ENCODE measurements around the gene DPF3. TPM values are rescaled to one million over a fixed set of nuclear protein-coding genes. Genes with fewer than 3 reads are reported as not detected.
A peak's percentile ranks its signal among the peaks of the same experiment; 100 is the strongest.

The DPF3 gene
- polyA plus RNA-seq, 1 donor from 2014 or later: 6.0 TPM

GRCh38 chr14:72852194-72852593 lies 41.7 kb downstream of the DPF3 start:
- H3K27me3 Mint-ChIP-seq: no peaks in the 10 kb centered on the region
- peaks cover 6 to 16% (median 14%) of the 10 kb centered on the region in 3 donors for H3K4me1 Mint-ChIP-seq

GRCh38 chr14:72851635-72852034 lies 42.3 kb downstream of the DPF3 start:
- H3K9me3 Mint-ChIP-seq: no peaks in the 10 kb centered on the region
- H3K27me3 Mint-ChIP-seq: no peaks in the 10 kb centered on the region
- peaks cover 3% of the 10 kb centered on the region for H3K36me3 Mint-ChIP-seq
- H3K27ac Mint-ChIP-seq: no peak overlapping the region
- no peak overlapping the region for H3K4me3 Mint-ChIP-seq
- H3K4me1 Mint-ChIP-seq: peaks cover 5 to 16% (median 13%) of the 10 kb centered on the region in 3 donors

More at GRCh38 chr14:72852194-72852593, 41.7 kb downstream of the DPF3 start:
- peaks cover 3% of the 10 kb centered on the region for H3K36me3 Mint-ChIP-seq
- H3K4me3 Mint-ChIP-seq: no peak overlapping the region
- H3K27ac Mint-ChIP-seq: no peak overlapping the region
- no peaks in the 10 kb centered on the region for H3K9me3 Mint-ChIP-seq

GRCh38 chr14:72850360-72850759 lies 43.5 kb downstream of the DPF3 start:
- H3K4me3 Mint-ChIP-seq: no peak overlapping the region
- H3K27me3 Mint-ChIP-seq: no peaks in the 10 kb centered on the region
- no peaks in the 10 kb centered on the region for H3K9me3 Mint-ChIP-seq
- peaks cover 3% of the 10 kb centered on the region for H3K36me3 Mint-ChIP-seq
- peaks cover 3 to 12% (median 8%) of the 10 kb centered on the region in 3 donors for H3K4me1 Mint-ChIP-seq
- peak overlapping the region in 1 of 3 donors; percentile 51 for H3K27ac Mint-ChIP-seq

GRCh38 chr14:72849222-72849621 lies 44.7 kb downstream of the DPF3 start:
- no peaks in the 10 kb centered on the region for H3K27me3 Mint-ChIP-seq
- H3K27ac Mint-ChIP-seq: no peak overlapping the region
- no peaks in the 10 kb centered on the region for H3K9me3 Mint-ChIP-seq
- peaks cover 3 to 11% (median 8%) of the 10 kb centered on the region in 3 donors for H3K4me1 Mint-ChIP-seq
- H3K4me3 Mint-ChIP-seq: no peak overlapping the region
- H3K36me3 Mint-ChIP-seq: peaks cover 3% of the 10 kb centered on the region

DNA sequence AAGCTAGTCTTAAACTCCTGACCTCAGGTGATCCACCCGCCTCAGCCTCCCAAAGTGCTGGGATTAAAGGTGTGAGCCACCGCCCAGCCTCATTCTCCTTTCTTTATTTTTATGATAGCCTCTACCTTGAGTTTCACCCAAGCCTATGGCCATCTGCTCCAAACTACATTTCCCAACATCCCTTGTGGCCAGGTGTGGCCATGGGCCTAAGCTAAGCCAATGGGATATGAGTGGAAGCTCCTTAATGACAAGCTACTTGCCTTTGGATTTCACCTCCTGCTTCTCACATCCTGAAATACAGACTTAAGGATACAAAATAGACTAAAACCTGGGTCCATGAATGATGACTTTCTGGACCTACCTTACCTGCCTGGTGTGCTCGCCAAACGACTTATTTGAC lies 46.2 kb downstream of the DPF3 start:
- no peak overlapping the region for H3K27ac Mint-ChIP-seq

GRCh38 chr14:72845683-72846082 lies 48.2 kb downstream of the DPF3 start:
- H3K4me1 Mint-ChIP-seq: peaks cover 0 to 6% (median 5%) of the 10 kb centered on the region in 3 donors
- H3K4me3 Mint-ChIP-seq: no peak overlapping the region
- H3K36me3 Mint-ChIP-seq: peaks cover 2% of the 10 kb centered on the region
- H3K9me3 Mint-ChIP-seq: no peaks in the 10 kb centered on the region
- no peak overlapping the region for H3K27ac Mint-ChIP-seq
- no peaks in the 10 kb centered on the region for H3K27me3 Mint-ChIP-seq

More for the DNA sequence above, 46.2 kb downstream of the DPF3 start:
- Mint-ChIP-seq H3K9me3 (no peaks in the 10 kb centered on the region), H3K4me1 (peaks cover 3 to 11% (median 8%) of the 10 kb centered on the region in 3 donors), H3K4me3 (no peak overlapping the region), H3K27me3 (no peaks in the 10 kb centered on the region), H3K36me3 (peaks cover 1% of the 10 kb centered on the region)

GRCh38 chr14:72845196-72845595 lies 48.7 kb downstream of the DPF3 start:
- Mint-ChIP-seq H3K27ac (no peak overlapping the region), H3K4me3 (no peak overlapping the region)

GRCh38 chr14:72844524-72844923 lies 49.4 kb downstream of the DPF3 start:
- Mint-ChIP-seq H3K27ac (no peak overlapping the region), H3K27me3 (no peaks in the 10 kb centered on the region), H3K36me3 (peaks cover 4% of the 10 kb centered on the region), H3K4me1 (peaks cover 2 to 9% (median 9%) of the 10 kb centered on the region in 3 donors), H3K9me3 (no peaks in the 10 kb centered on the region), H3K4me3 (no peak overlapping the region)

More at GRCh38 chr14:72845196-72845595, 48.7 kb downstream of the DPF3 start:
- Mint-ChIP-seq H3K36me3 (peaks cover 6% of the 10 kb centered on the region), H3K4me1 (peaks cover 2 to 9% (median 9%) of the 10 kb centered on the region in 3 donors), H3K27me3 (no peaks in the 10 kb centered on the region), H3K9me3 (no peaks in the 10 kb centered on the region)

DNA sequence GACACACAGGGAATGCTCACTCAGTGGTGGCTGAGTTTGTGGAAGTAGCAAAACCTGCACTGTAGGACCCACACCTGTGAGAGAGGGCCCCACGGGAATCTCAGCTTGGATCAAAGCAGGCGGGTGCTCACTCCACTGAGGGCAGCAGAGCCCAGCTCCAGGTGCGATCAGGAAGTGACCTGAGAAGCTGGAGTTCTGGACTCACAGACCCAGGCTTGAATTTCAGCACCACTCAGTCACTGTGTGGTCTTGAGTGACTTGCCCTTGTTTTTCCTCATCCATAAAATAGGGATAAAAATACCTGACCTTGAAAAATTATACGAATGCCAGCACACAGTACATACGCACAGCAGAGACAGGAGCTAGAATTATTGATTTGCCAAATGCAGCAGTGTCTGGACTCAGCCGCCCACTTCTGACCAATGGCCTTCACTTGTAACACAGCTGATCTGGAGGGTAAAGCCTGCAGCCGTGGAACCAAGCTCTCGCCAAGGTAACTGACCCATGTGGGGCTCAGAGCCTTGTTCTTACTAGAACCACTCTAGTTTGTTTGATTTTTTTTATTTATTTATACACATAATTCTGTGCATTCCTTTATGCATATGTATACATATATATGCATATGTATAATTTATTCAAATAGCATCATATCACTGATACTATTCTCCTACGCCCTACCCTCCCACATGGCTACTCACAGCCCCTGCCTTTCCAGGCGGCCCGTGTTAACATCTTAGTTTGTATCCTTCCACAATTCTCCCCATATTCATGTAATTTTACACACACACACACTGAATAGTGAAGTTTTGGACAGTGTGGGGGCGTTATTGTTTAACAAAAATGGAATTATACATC lies 53.9 kb downstream of the DPF3 start:
- Mint-ChIP-seq H3K27ac (peak overlapping the region in 1 of 3 donors; percentile 35), H3K27me3 (no peaks in the 10 kb centered on the region), H3K9me3 (no peaks in the 10 kb centered on the region), H3K4me1 (peaks cover 3 to 9% (median 7%) of the 10 kb centered on the region in 3 donors), H3K4me3 (no peak overlapping the region), H3K36me3 (peaks cover 7% of the 10 kb centered on the region)

- Mint-ChIP-seq H3K4me3 (no peak overlapping the region), H3K27ac (no peak overlapping the region), H3K4me1 (peaks cover 7 to 9% (median 7%) of the 10 kb centered on the region in 3 donors), H3K36me3 (peaks cover 12% of the 10 kb centered on the region), H3K27me3 (no peaks in the 10 kb centered on the region), H3K9me3 (peaks cover 0 to 3% (median 0%) of the 10 kb centered on the region in 3 donors)
Observed at GRCh38 chr14:72839351-72839750, 54.5 kb downstream of the DPF3 start.

- H3K9me3 Mint-ChIP-seq: peaks cover 0 to 3% (median 0%) of the 10 kb centered on the region in 3 donors
- peaks cover 15% of the 10 kb centered on the region for H3K36me3 Mint-ChIP-seq
- no peak overlapping the region for H3K27ac Mint-ChIP-seq
- H3K4me1 Mint-ChIP-seq: peaks cover 8 to 17% (median 11%) of the 10 kb centered on the region in 3 donors
- no peaks in the 10 kb centered on the region for H3K27me3 Mint-ChIP-seq
- H3K4me3 Mint-ChIP-seq: no peak overlapping the region
Observed at GRCh38 chr14:72836085-72836484, 57.8 kb downstream of the DPF3 start.

- Mint-ChIP-seq H3K4me3 (peak overlapping the region in 1 of 4 donors; percentile 20), H3K27me3 (no peaks in the 10 kb centered on the region), H3K9me3 (peaks cover 0 to 3% (median 0%) of the 10 kb centered on the region in 3 donors), H3K36me3 (peaks cover 11% of the 10 kb centered on the region), H3K4me1 (peaks cover 8 to 12% (median 9%) of the 10 kb centered on the region in 3 donors), H3K27ac (peak overlapping the region in 1 of 3 donors; percentile 48)
Observed at GRCh38 chr14:72833174-72833573, 60.7 kb downstream of the DPF3 start.

- Mint-ChIP-seq H3K27ac (no peak overlapping the region), H3K27me3 (no peaks in the 10 kb centered on the region), H3K4me3 (no peak overlapping the region), H3K9me3 (peaks cover 0 to 3% (median 0%) of the 10 kb centered on the region in 3 donors), H3K36me3 (peaks cover 8% of the 10 kb centered on the region), H3K4me1 (peaks cover 6 to 12% (median 7%) of the 10 kb centered on the region in 3 donors)
Observed at GRCh38 chr14:72830786-72831594, 62.9 kb downstream of the DPF3 start.

GRCh38 chr14:72830356-72830755 lies 63.5 kb downstream of the DPF3 start:
- Mint-ChIP-seq H3K4me3 (no peak overlapping the region), H3K36me3 (peaks cover 8% of the 10 kb centered on the region), H3K27ac (no peak overlapping the region), H3K4me1 (peaks cover 7 to 12% (median 9%) of the 10 kb centered on the region in 3 donors), H3K9me3 (peaks cover 0 to 3% (median 0%) of the 10 kb centered on the region in 3 donors), H3K27me3 (no peaks in the 10 kb centered on the region)

- Mint-ChIP-seq H3K27ac (no peak overlapping the region), H3K9me3 (no peaks in the 10 kb centered on the region), H3K36me3 (peaks cover 3% of the 10 kb centered on the region), H3K4me3 (no peak overlapping the region), H3K27me3 (no peaks in the 10 kb centered on the region), H3K4me1 (peaks cover 3 to 12% (median 10%) of the 10 kb centered on the region in 3 donors)
Observed at GRCh38 chr14:72828604-72829003, 65.3 kb downstream of the DPF3 start.
